Measurements from ENCODE around the gene GPR146. TPM values are rescaled to one million over a fixed set of nuclear protein-coding genes. Genes with fewer than 3 reads are reported as not detected.

The GPR146 gene
- total and polyA plus RNA-seq, 9 of the 15 experiments (the other 6 are each of a cell fraction or from before 2014, with no cell fraction given) = 0.22 to 3.6 (median 0.64) TPM; not detected in 2

DNA sequence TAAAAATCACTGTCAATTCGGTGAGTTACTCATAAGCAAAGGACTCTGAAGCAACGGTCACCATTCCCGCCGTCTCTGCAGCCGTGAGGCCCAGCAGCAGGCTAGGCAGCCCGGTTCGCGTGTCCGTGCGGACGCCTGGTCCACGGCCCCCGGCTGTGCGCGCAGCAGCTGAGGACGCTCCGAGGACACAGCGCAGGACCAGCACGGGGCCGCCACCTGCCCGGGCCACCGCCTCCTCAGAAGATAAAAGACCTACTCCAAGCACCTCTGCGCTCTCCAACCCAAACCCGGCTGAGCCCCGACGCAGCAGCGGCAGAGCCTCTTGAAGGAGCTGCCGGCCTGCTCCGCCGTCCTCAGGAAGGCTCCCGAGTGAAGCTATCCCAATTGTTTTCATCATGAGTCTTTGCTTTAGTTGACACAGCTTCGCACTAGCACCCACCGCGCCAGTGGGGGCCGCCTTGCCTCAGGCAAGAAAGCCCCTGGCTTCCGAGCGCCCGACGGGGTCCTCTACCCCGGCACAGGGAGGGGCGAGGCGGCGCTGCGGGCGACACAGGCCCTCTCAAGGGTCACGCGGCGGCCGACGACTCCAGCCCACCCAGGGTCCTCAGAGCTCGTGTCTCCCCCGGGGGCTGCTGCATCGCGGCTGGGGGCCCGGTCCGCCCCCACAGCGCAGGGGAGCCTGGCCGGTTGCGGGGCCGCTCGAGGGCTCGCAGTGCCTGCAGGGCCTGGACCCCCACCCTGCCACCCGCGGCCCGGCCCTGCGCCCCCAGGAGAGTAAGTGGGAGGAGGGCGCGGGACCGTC is 16.9 kb upstream of the GPR146 start (continued):
- no peak for TF ChIP-seq ELK1 (CRISPR knock-in tag; IDR thresholded peaks at IDR 0.05)
- TF ChIP-seq, protein P1, sequence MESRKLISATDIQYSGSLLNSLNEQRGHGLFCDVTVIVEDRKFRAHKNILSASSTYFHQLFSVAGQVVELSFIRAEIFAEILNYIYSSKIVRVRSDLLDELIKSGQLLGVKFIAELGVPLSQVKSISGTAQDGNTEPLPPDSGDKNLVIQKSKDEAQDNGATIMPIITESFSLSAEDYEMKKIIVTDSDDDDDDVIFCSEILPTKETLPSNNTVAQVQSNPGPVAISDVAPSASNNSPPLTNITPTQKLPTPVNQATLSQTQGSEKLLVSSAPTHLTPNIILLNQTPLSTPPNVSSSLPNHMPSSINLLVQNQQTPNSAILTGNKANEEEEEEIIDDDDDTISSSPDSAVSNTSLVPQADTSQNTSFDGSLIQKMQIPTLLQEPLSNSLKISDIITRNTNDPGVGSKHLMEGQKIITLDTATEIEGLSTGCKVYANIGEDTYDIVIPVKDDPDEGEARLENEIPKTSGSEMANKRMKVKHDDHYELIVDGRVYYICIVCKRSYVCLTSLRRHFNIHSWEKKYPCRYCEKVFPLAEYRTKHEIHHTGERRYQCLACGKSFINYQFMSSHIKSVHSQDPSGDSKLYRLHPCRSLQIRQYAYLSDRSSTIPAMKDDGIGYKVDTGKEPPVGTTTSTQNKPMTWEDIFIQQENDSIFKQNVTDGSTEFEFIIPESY (CRISPR knock-in tag; IDR thresholded peaks at IDR 0.05) = no peak
- TF ChIP-seq ZC3H11A (IDR thresholded peaks at IDR 0.05; ENCODE audit: low read depth, low read length) = no peak
- TF ChIP-seq PRDM10 (IDR thresholded peaks at IDR 0.05; ENCODE audit: partially characterized antibody) = no peak
- 0 out of 2 replicates have a peak, but pooled peaks have one; percentile 17 for TF ChIP-seq ZNF263 (CRISPR knock-in tag; IDR thresholded peaks at IDR 0.05; ENCODE audit: borderline replicate concordance)
- TF ChIP-seq, protein P2, sequence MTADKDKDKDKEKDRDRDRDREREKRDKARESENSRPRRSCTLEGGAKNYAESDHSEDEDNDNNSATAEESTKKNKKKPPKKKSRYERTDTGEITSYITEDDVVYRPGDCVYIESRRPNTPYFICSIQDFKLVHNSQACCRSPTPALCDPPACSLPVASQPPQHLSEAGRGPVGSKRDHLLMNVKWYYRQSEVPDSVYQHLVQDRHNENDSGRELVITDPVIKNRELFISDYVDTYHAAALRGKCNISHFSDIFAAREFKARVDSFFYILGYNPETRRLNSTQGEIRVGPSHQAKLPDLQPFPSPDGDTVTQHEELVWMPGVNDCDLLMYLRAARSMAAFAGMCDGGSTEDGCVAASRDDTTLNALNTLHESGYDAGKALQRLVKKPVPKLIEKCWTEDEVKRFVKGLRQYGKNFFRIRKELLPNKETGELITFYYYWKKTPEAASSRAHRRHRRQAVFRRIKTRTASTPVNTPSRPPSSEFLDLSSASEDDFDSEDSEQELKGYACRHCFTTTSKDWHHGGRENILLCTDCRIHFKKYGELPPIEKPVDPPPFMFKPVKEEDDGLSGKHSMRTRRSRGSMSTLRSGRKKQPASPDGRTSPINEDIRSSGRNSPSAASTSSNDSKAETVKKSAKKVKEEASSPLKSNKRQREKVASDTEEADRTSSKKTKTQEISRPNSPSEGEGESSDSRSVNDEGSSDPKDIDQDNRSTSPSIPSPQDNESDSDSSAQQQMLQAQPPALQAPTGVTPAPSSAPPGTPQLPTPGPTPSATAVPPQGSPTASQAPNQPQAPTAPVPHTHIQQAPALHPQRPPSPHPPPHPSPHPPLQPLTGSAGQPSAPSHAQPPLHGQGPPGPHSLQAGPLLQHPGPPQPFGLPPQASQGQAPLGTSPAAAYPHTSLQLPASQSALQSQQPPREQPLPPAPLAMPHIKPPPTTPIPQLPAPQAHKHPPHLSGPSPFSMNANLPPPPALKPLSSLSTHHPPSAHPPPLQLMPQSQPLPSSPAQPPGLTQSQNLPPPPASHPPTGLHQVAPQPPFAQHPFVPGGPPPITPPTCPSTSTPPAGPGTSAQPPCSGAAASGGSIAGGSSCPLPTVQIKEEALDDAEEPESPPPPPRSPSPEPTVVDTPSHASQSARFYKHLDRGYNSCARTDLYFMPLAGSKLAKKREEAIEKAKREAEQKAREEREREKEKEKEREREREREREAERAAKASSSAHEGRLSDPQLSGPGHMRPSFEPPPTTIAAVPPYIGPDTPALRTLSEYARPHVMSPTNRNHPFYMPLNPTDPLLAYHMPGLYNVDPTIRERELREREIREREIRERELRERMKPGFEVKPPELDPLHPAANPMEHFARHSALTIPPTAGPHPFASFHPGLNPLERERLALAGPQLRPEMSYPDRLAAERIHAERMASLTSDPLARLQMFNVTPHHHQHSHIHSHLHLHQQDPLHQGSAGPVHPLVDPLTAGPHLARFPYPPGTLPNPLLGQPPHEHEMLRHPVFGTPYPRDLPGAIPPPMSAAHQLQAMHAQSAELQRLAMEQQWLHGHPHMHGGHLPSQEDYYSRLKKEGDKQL (CRISPR knock-in tag; IDR thresholded peaks at IDR 0.05; ENCODE audit: borderline replicate concordance) = no peak
- TF ChIP-seq ZNF592 (IDR thresholded peaks at IDR 0.05) = no peak
- TF ChIP-seq DMBX1 (CRISPR knock-in tag; IDR thresholded peaks at IDR 0.05; ENCODE audit: borderline replicate concordance) = no peak
